OCI-LY3 (cell line): ENCODE data around the gene ST7.

Experiments
- H2AFZ ChIP-seq: fragments of 200-600, 300-600 bp; shearing (Covaris generic); 2 replicates; pipeline ENCODE4 v1.6.0; 2014; ENCODE audit warnings: antibody characterized with exemption, low read depth, low read length
- H3K27ac ChIP-seq: fragments of 200-600, 300-600 bp; sonication (generic); 2 replicates; pipeline ENCODE4 v1.5.1; 2014; ENCODE audit warnings: mild to moderate bottlenecking, low read length, moderate library complexity, mixed read lengths
- H3K27me3 ChIP-seq: fragments of 200-600, 300-600 bp; sonication (generic); 2 replicates; pipeline ENCODE4 v1.6.1; 2014; ENCODE audit warnings: low read depth, low read length, mixed read lengths
- H3K36me3 ChIP-seq: fragments of 200-600, 300-600 bp; sonication (generic); replicated peaks from 2 replicates; pipeline ENCODE3; 2014; ENCODE audit warnings: low read depth, low read length, mixed read lengths
- H3K4me1 ChIP-seq: fragments of 300-600, 200-600 bp; sonication (generic); 2 replicates; pipeline ENCODE4 v1.6.1; 2014; ENCODE audit warnings: low read length, mixed read lengths
- H3K4me2 ChIP-seq: fragments of 200-600, 300-600 bp; sonication (generic); 2 replicates; pipeline ENCODE4 v1.6.1; 2014; ENCODE audit warnings: low read length, mixed read lengths
- H3K4me3 ChIP-seq: fragments of 300-600, 200-600 bp; sonication (generic); 2 replicates; pipeline ENCODE4 v1.5.1; 2014; ENCODE audit warnings: antibody characterized with exemption, mild to moderate bottlenecking, low read length, moderate library complexity
- H3K79me2 ChIP-seq: fragments of 300-600, 200-600 bp; shearing (Covaris generic); 2 replicates; pipeline ENCODE4 v1.6.1; 2014; ENCODE audit warnings: mild to moderate bottlenecking, low read length, mixed read lengths
- H3K9ac ChIP-seq: fragments of 300-600, 200-600 bp; shearing (Covaris generic); 2 replicates; pipeline ENCODE4 v1.6.0; 2014; ENCODE audit warnings: mild to moderate bottlenecking, low read length, moderate library complexity
- H3K9me3 ChIP-seq: fragments of 200-600, 300-600 bp; shearing (Covaris generic); 2 replicates; pipeline ENCODE4 v1.6.1; 2014; ENCODE audit warnings: low read length, mixed read lengths; ENCODE audit not compliant: insufficient read depth
- H4K20me1 ChIP-seq: fragments of 200-600, 300-600 bp; sonication (generic); 2 replicates; pipeline ENCODE4 v1.6.1; 2016; ENCODE audit warnings: low read length, mixed read lengths; ENCODE audit not compliant: insufficient read depth
- EZH2phosphoT487 ChIP-seq: fragments of 200-600 bp; shearing (Covaris generic); IDR thresholded peaks from 2 replicates; pipeline ENCODE4 v1.6.1; 2018; ENCODE audit warnings: antibody characterized with exemption, mixed run types, low read depth
- TF ChIP-seq, protein P1 (sequence below): fragments of 200-600, 300-600 bp; sonication (generic); IDR thresholded peaks from 2 replicates; pipeline ENCODE4 v1.5.1; 2014; ENCODE audit warnings: antibody characterized with exemption, low read length, low read depth

The ST7 gene

DNA sequence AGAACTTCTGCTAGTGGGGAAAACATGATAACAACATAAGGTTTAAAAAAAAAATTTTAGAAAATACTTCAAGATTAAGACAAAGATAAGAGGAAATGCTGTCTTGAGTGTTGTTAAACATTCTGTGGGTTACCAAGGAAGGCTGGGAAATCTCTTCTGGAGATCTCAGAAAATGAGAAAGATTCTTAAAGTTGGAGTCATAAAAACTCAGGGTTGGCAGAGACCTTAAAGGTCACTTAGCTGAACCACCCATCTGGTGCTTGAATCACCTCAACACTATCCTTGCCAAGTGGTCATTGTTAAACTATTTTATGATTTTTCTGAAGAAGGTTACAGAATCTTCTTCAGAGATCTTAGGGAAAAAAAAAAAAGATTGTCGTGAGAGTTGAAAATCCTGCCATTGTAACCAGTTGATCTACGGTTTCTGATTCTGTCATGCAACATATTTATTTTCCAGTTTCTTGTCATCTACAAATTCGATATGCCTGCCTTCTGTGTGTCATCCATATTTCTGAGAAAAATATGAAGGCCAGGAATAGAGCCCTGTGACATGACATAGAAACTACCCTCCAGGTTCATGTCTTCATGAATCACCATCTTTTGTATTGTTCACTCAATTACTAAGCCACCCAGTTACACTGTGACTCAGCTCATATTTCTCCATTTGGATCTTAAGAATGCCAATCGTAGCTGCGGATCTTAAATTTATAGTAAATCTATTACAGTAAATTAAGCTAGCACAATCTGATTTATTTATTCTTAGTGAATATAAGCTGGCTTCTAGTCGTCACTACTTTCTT lies 179.2 kb downstream of the ST7 start:
- no peak overlapping the region for H3K9ac ChIP-seq
- TF ChIP-seq EZH2phosphoT487: no peak
- TF ChIP-seq, protein P1, sequence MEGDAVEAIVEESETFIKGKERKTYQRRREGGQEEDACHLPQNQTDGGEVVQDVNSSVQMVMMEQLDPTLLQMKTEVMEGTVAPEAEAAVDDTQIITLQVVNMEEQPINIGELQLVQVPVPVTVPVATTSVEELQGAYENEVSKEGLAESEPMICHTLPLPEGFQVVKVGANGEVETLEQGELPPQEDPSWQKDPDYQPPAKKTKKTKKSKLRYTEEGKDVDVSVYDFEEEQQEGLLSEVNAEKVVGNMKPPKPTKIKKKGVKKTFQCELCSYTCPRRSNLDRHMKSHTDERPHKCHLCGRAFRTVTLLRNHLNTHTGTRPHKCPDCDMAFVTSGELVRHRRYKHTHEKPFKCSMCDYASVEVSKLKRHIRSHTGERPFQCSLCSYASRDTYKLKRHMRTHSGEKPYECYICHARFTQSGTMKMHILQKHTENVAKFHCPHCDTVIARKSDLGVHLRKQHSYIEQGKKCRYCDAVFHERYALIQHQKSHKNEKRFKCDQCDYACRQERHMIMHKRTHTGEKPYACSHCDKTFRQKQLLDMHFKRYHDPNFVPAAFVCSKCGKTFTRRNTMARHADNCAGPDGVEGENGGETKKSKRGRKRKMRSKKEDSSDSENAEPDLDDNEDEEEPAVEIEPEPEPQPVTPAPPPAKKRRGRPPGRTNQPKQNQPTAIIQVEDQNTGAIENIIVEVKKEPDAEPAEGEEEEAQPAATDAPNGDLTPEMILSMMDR: no peak
- H3K36me3 ChIP-seq: peaks cover 49% of the 10 kb centered on the region
- H3K27me3 ChIP-seq: no peaks in the 10 kb centered on the region
- H3K9me3 ChIP-seq: no peaks in the 10 kb centered on the region
- no peak overlapping the region for H3K27ac ChIP-seq
- H3K4me1 ChIP-seq: no peaks in the 10 kb centered on the region
- no peaks in the 10 kb centered on the region for H3K79me2 ChIP-seq
- H3K4me2 ChIP-seq: no peak overlapping the region
- no peak overlapping the region for H2AFZ ChIP-seq
- H3K4me3 ChIP-seq: no peak overlapping the region
- H4K20me1 ChIP-seq: peaks cover 15% of the 10 kb centered on the region

DNA sequence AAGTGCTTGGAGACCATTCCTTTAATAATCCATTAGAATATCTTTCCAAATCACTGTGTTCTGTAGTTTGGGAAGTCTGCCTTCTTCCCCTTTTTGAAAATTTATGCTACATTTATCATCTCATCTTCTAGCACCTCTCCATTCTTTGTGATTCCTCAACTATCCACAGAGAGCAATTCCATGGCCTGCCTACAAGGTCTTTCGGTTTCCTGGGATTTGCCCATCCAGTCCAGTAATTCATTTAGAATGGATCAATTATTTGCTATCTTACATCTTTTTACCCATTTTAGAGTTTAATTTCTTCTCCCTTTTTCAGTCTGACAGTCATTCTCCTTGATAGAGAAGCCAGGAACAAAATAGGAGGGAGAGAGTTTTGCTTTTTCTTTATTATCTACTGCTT lies 179.8 kb downstream of the ST7 start:
- H2AFZ ChIP-seq: no peak overlapping the region
- no peak overlapping the region for H3K9ac ChIP-seq
- peaks cover 11% of the 10 kb centered on the region for H4K20me1 ChIP-seq
- no peak for TF ChIP-seq EZH2phosphoT487
- TF ChIP-seq, protein P1: no peak
- H3K79me2 ChIP-seq: no peaks in the 10 kb centered on the region
- no peaks in the 10 kb centered on the region for H3K4me1 ChIP-seq
- no peaks in the 10 kb centered on the region for H3K9me3 ChIP-seq
- H3K27me3 ChIP-seq: no peaks in the 10 kb centered on the region
- H3K4me3 ChIP-seq: no peak overlapping the region
- no peak overlapping the region for H3K4me2 ChIP-seq
- no peak overlapping the region for H3K27ac ChIP-seq
- H3K36me3 ChIP-seq: peaks cover 53% of the 10 kb centered on the region

DNA sequence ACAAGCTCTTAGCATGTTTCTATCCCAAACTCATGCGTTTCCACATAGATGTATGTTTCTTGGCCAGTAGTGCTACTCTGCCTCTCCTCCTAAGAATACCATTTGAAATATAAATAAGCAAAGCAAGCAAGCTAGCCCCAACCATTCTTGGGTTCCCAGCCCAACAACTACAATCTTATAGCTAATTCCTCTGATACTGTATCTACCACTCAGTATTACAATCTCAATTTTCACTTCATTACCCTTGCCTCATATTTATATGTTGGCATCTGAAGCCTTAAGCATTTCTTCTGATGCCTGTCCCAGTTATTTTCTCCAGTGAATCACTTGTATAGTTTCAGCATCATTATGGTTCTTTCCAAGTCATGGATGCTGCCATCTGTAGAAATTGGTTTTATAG lies 181.1 kb downstream of the ST7 start:
- Histone ChIP-seq H3K4me3 (no peak overlapping the region), H3K36me3 (peaks cover 57% of the 10 kb centered on the region), H4K20me1 (peaks cover 8% of the 10 kb centered on the region; the same call in 1 of the 2 replicates), H3K9ac (no peak overlapping the region), H2AFZ (no peak overlapping the region), H3K4me2 (no peak overlapping the region), H3K9me3 (no peaks in the 10 kb centered on the region), H3K4me1 (no peaks in the 10 kb centered on the region), H3K27ac (no peak overlapping the region), H3K27me3 (no peaks in the 10 kb centered on the region), H3K79me2 (no peaks in the 10 kb centered on the region)
- TF ChIP-seq EZH2phosphoT487: no peak
- TF ChIP-seq, protein P1: no peak

DNA sequence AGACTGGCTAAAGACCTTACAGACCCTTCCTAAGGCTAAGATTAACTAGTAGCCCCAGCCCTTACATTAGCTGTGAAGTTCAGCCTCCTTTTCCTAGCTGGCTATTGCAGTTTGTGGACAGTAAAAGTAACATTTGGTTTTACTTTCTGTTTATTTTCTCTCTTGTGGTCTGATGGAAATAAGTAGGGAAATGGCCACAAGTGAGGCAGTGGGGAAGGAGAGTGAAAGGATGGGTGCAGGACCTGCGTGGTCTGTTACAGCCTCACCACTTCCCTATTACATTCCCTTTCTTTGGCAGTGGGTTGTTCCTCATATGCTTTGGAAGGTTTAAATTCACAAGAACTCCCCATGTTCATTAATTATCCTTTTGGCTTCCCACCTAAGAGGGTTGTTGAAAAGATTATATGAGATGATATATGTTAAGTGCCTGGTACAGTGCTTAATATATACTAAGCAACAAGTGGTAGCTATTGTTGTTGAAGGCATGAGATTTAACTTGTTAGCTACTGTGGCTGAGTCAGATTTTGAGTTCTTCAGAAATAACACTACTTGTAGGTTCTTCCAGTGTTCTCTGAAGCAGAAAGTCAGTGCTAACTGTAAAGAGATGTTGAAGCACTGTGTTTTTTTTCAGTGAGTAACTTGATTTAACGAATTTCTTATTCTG lies 181.7 kb downstream of the ST7 start:
- H3K9ac ChIP-seq: no peak overlapping the region
- no peak overlapping the region for H3K27ac ChIP-seq
- peaks cover 8% of the 10 kb centered on the region; the same call in 1 of the 2 replicates for H4K20me1 ChIP-seq
- no peaks in the 10 kb centered on the region for H3K9me3 ChIP-seq
- H2AFZ ChIP-seq: no peak overlapping the region
- H3K27me3 ChIP-seq: no peaks in the 10 kb centered on the region
- TF ChIP-seq, protein P1: no peak
- TF ChIP-seq EZH2phosphoT487: no peak
- H3K4me3 ChIP-seq: no peak overlapping the region
- no peaks in the 10 kb centered on the region for H3K4me1 ChIP-seq
- no peaks in the 10 kb centered on the region for H3K79me2 ChIP-seq
- H3K36me3 ChIP-seq: peaks cover 61% of the 10 kb centered on the region
- H3K4me2 ChIP-seq: no peak overlapping the region
